Measurements from ENCODE around the gene UQCRC2. TPM values are rescaled to one million over a fixed set of nuclear protein-coding genes. Genes with fewer than 3 reads are reported as not detected.
A peak's percentile ranks its signal among the peaks of the same experiment; 100 is the strongest.
"Not testable (repeated sequence)": the region's sequence is repeated elsewhere in the genome, so short reads cannot be mapped to it uniquely, and the experiment has no call there.

UQCRC2 gene
- total RNA-seq, 2 experiments from 2014 or later = 260 to 273 TPM

DNA sequence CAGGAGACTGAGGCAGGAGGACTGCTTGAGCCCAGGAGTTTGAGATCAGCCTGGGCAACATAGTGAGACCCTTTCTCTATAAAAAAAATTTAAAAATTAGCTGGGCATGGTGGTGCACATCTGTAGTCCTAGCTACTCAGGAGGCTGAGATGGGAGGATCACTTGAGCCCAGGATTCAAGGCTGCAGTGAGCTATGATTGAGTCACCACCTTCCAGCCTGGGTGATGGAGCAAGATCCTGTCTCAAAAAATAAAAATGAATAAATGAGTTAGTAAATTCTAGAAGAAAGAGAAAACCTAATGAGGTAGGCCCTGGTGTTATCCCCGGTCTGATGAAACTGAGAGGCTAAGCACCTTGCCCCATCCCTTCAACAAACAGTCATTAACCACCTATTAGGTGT, 48.9 kb downstream of the UQCRC2 start:
- H3K27me3 Mint-ChIP-seq; DNase-seq; H3K4me3 Mint-ChIP-seq; H3K36me3 Mint-ChIP-seq; H3K27ac Mint-ChIP-seq; intact Hi-C loops (cut with micrococcal nuclease); H3K9me3 Mint-ChIP-seq: not testable (repeated sequence)
- POLR2A ChIA-PET = interaction anchor here (0.6 to 2.0 kb wide), 2 partner anchors 18 to 76 kb away, joined by 3 to 8 read pairs; no protein-coding TSS in a partner anchor
- CTCF ChIA-PET = interaction anchor here (0.6 to 20.9 kb wide), 24 partner anchors 8 to 190 kb away, joined by 3 to 529 read pairs (median 4); no protein-coding TSS in a partner anchor
- peaks cover 15% of the 10 kb centered on the region for H3K4me1 Mint-ChIP-seq (ENCODE audit: low read depth)

DNA sequence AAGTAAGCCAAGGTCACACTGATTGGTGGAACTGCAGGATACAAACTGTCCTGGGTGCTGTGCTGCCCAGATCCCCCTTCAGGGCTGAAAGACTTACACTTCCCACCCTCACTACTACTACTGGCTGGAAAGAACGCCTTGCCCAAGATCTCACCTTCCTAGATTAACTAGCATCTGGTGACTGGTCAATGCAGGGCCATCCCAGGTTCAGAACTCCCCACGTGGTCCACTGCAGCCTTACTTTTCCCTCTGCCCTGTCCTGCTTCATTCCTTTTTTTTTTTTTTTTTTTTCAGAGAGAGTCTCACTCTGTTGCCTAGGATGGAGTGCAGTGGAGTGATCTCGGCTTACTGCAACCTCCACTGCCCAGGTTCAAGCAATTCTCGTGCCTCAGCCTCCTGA, 50.0 kb downstream of the UQCRC2 start:
- peaks cover 19% of the 10 kb centered on the region for H3K4me1 Mint-ChIP-seq (ENCODE audit: low read depth)
- CTCF ChIA-PET = interaction anchor here (1.7 to 20.9 kb wide), 5 partner anchors 70 to 186 kb away, joined by 5 to 529 read pairs (median 45); no protein-coding TSS in a partner anchor
- POLR2A ChIA-PET = interaction anchor here (0.9 kb wide), 1 partner anchor 75 kb away, joined by 3 read pairs; no protein-coding TSS in a partner anchor
- intact Hi-C loops (cut with micrococcal nuclease) = no loop called here
- no peaks in the 10 kb centered on the region for H3K27me3 Mint-ChIP-seq
- no peak overlapping the region for H3K27ac Mint-ChIP-seq
- H3K4me3 Mint-ChIP-seq = no peak overlapping the region
- no peaks in the 10 kb centered on the region for H3K9me3 Mint-ChIP-seq
- no peak for DNase-seq
- no peaks in the 10 kb centered on the region for H3K36me3 Mint-ChIP-seq

DNA sequence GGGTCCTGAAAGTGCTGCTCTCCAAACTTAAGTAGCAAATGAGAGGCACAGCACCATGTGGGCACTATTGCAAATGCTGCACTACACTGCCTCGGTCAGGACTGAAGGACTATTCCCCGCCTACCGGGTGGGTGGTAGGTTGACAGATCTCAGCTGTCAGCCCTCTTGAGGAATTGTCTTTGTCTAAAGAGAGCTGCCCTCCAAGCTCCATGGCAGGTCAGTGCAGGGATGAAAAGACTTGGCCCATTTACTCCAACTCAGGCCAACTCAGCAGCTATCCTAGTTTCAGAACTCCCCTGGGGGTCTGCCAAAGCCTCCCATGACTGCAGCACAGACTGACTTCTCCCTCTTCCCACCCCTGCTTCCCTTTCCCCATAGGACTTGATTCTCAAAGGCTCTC, 51.2 kb downstream of the UQCRC2 start:
- Mint-ChIP-seq H3K4me1 (ENCODE audit: low read depth) (peaks cover 24% of the 10 kb centered on the region), H3K4me3 (no peak overlapping the region), H3K27ac (no peak overlapping the region), H3K9me3 (no peaks in the 10 kb centered on the region), H3K27me3 (no peaks in the 10 kb centered on the region), H3K36me3 (no peaks in the 10 kb centered on the region)
- no peak for DNase-seq
- ChIA-PET CTCF (interaction anchor here (0.8 to 20.9 kb wide), 3 partner anchors 74 to 184 kb away, joined by 3 to 529 read pairs (median 45); partner anchors contain the start of gene VWA3A), POLR2A (no interaction called here)
- intact Hi-C loops (cut with micrococcal nuclease) = no loop called here

DNA sequence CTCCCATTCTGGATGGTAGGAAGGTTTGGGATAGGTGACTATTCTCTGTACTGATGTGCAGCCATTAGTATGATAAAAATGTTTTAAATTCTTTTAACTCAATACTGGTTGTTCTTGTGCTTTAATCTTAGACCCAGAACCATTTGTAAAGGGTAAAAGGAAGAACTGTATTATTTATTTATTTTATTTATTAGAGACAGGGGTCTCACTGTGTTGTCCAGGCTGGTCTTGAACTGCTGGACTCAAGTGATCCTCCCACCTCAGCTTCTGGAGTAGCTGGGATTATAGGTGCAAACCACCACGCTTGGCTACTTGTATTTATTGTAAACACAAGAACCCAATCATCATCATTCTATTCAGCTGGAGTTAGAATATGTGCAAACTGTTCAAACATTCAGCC, 52.6 kb downstream of the UQCRC2 start:
- peaks cover 30% of the 10 kb centered on the region for H3K4me1 Mint-ChIP-seq (ENCODE audit: low read depth)
- H3K9me3 Mint-ChIP-seq = no peaks in the 10 kb centered on the region
- H3K27me3 Mint-ChIP-seq = no peaks in the 10 kb centered on the region
- H3K27ac Mint-ChIP-seq = no peak overlapping the region
- ChIA-PET POLR2A (no interaction called here), CTCF (interaction anchor here (3.0 to 20.9 kb wide), 3 partner anchors 72 to 183 kb away, joined by 12 to 529 read pairs (median 45); no protein-coding TSS in a partner anchor)
- no peak overlapping the region for H3K4me3 Mint-ChIP-seq
- DNase-seq = no peak
- H3K36me3 Mint-ChIP-seq = no peaks in the 10 kb centered on the region
- intact Hi-C loops (cut with micrococcal nuclease) = loop anchor here (2.0 kb wide), 2 partner anchors 185 to 291 kb away; partner anchors contain the start of gene POLR3E

GRCh38 chr16:22006636-22007035, 53.5 kb downstream of the UQCRC2 start:
- Mint-ChIP-seq H3K4me3 (peak overlapping the region; percentile 80), H3K36me3 (no peaks in the 10 kb centered on the region), H3K9me3 (no peaks in the 10 kb centered on the region), H3K27me3 (no peaks in the 10 kb centered on the region), H3K27ac (no peak overlapping the region), H3K4me1 (ENCODE audit: low read depth) (peaks cover 31% of the 10 kb centered on the region)
- ChIA-PET CTCF (interaction anchor here (1.1 to 20.9 kb wide), 4 partner anchors 13 to 182 kb away, joined by 3 to 529 read pairs (median 28); no protein-coding TSS in a partner anchor), POLR2A (interaction anchor here (1.9 kb wide), 1 partner anchor 183 kb away, joined by 6 read pairs; no protein-coding TSS in a partner anchor)
- intact Hi-C loops (cut with micrococcal nuclease) = loop anchor here (2.0 kb wide), 2 partner anchors 184 to 290 kb away; partner anchors contain the start of gene POLR3E
- DNase-seq = no peak

DNA sequence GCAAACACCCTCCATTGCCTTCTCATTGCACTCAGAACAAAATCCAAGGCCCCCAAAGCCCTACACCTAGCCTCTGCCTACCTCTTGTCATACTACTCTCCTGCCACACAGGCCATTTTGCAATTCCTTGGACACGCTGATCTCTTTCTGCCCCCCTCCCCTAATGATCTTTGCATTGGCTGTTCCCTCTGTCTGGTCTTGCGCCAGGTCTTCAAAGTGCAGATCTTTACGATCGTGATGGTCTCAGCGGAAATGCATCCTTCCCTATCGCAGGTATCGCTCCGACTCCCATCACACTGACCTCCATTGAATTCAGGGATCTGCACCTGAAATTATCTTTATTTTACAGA, 54.0 kb downstream of the UQCRC2 start:
- H3K4me3 Mint-ChIP-seq = peak overlapping the region; percentile 80
- H3K4me1 Mint-ChIP-seq (ENCODE audit: low read depth) = peaks cover 36% of the 10 kb centered on the region
- ChIA-PET POLR2A (interaction anchor here (1.2 to 1.9 kb wide), 4 partner anchors 10 to 182 kb away, joined by 3 to 6 read pairs (median 6); partner anchors contain the start of gene UQCRC2), CTCF (interaction anchor here (0.8 to 20.9 kb wide), 8 partner anchors 12 to 199 kb away, joined by 3 to 529 read pairs (median 6); partner anchors contain the start of genes EEF2K and UQCRC2)
- no peak for DNase-seq
- no peaks in the 10 kb centered on the region for H3K9me3 Mint-ChIP-seq
- H3K27ac Mint-ChIP-seq = peak overlapping the region; percentile 21
- H3K27me3 Mint-ChIP-seq = no peaks in the 10 kb centered on the region
- H3K36me3 Mint-ChIP-seq = no peaks in the 10 kb centered on the region
- intact Hi-C loops (cut with micrococcal nuclease) = loop anchor here (2.0 kb wide), 2 partner anchors 184 to 290 kb away; partner anchors contain the start of gene POLR3E

DNA sequence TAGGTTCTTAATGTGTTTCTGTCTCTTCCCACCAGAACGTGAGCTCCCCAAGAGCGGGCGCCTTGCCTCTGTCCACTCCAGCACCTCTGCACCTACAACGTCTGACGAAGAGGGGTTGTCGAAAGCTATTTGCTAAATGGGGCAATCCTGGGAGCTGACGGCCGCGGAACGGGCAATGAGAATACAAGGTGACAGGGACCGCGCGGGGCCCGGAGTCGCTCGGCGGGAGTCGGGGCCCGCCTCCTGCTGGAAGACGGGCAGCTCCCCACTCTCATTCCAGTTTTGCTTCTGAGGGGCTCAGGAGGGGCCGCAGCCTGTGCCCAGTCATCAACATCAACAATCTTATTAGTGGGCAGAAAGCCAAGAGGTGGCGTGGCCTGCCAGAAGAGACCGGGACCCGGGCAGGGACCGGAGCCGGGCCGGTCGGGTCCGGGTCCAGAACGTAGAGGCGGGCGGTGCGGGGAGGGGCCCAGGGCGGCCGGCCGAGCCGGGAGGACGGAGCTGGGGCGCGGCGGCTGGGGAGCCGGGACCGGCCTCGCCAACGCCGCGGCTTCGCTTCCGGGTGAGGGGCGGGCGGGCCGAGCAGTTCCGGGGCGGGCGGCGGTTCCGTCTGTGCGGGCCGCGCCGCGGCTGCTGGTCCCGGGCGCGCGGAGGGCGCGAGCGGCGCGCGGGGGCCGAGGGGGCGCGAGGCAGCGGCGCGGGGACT, 54.5 kb downstream of the UQCRC2 start, which contains the start of gene MOSMO:
TSS of gene MOSMO (plus strand) at position 603 of the 706 bp plus-strand sequence. CDS start 191 bp downstream, outside the sequence.
- DNase-seq = peak; percentile 74
- CTCF ChIA-PET = interaction anchor here (0.6 to 20.9 kb wide), 10 partner anchors 7 to 198 kb away, joined by 3 to 529 read pairs (median 6); partner anchors contain the start of genes EEF2K, PDZD9 and UQCRC2
- Mint-ChIP-seq H3K4me1 (ENCODE audit: low read depth) (peaks cover 41% of the 10 kb centered on the region), H3K27me3 (no peaks in the 10 kb centered on the region), H3K27ac (peak within 1 kb of the TSS; percentile 46), H3K9me3 (no peaks in the 10 kb centered on the region), H3K36me3 (no peaks in the 10 kb centered on the region), H3K4me3 (peak within 1 kb of the TSS; percentile 84)
- POLR2A ChIA-PET = interaction anchor here (0.5 to 1.9 kb wide), 5 partner anchors 9 to 184 kb away, joined by 3 to 6 read pairs (median 5); partner anchors contain the start of gene UQCRC2
- intact Hi-C loops (cut with micrococcal nuclease) = loop anchor here (2.0 kb wide), 2 partner anchors 183 to 289 kb away; partner anchors contain the start of gene POLR3E

- intact Hi-C loops (cut with micrococcal nuclease) = no loop called here
- H3K27ac Mint-ChIP-seq = peak overlapping the region; percentile 46
Measured at GRCh38 chr16:22008215-22009059, 55.3 kb downstream of the UQCRC2 start.

DNA sequence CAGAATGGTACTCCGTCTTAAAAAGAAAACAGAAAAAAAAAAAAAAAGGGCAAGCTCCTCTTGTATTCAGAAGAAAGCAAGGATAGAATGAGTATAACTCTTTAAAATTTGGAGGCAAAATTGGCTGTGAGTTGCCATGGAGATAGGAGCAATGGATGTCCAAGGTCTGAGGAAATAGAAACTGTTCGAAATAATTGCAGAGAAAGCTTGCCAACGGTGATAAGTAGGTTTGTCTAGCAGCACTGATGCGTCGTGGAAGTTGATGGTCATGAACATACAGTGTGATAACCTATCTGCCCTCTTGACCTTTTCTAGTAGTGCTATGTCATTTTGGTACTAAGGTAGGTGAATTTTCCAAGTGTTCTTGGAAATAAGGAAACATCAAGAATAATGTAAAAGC, 57.7 kb downstream of the UQCRC2 start:
- intact Hi-C loops (cut with micrococcal nuclease) = no loop called here
- no peaks in the 10 kb centered on the region for H3K36me3 Mint-ChIP-seq
- CTCF ChIA-PET = interaction anchor here (0.6 to 20.9 kb wide), 2 partner anchors 28 to 67 kb away, joined by 3 to 529 read pairs; no protein-coding TSS in a partner anchor
- H3K9me3 Mint-ChIP-seq = no peaks in the 10 kb centered on the region
- H3K27ac Mint-ChIP-seq = no peak overlapping the region
- POLR2A ChIA-PET = no interaction called here
- no peak overlapping the region for H3K4me3 Mint-ChIP-seq
- H3K27me3 Mint-ChIP-seq = no peaks in the 10 kb centered on the region
- no peak for DNase-seq
- peaks cover 62% of the 10 kb centered on the region for H3K4me1 Mint-ChIP-seq (ENCODE audit: low read depth)

More at GRCh38 chr16:22008215-22009059, 55.3 kb downstream of the UQCRC2 start:
- ChIA-PET CTCF (interaction anchor here (0.6 to 20.9 kb wide), 13 partner anchors 8 to 197 kb away, joined by 3 to 529 read pairs (median 5); partner anchors contain the start of genes EEF2K, PDZD9 and UQCRC2), POLR2A (interaction anchor here (0.5 to 1.9 kb wide), 7 partner anchors 9 to 183 kb away, joined by 3 to 6 read pairs (median 5); partner anchors contain the start of gene UQCRC2)
- H3K4me1 Mint-ChIP-seq (ENCODE audit: low read depth) = peaks cover 48% of the 10 kb centered on the region
- no peaks in the 10 kb centered on the region for H3K9me3 Mint-ChIP-seq
- H3K27me3 Mint-ChIP-seq = no peaks in the 10 kb centered on the region
- DNase-seq = peak; percentile 46
- no peaks in the 10 kb centered on the region for H3K36me3 Mint-ChIP-seq
- peak overlapping the region; percentile 84 for H3K4me3 Mint-ChIP-seq

- no peak overlapping the region for H3K4me3 Mint-ChIP-seq
- H3K9me3 Mint-ChIP-seq = no peaks in the 10 kb centered on the region
- no peak overlapping the region for H3K27ac Mint-ChIP-seq
- peaks cover 65% of the 10 kb centered on the region for H3K4me1 Mint-ChIP-seq (ENCODE audit: low read depth)
- CTCF ChIA-PET = interaction anchor here (1.0 to 20.9 kb wide), 3 partner anchors 10 to 177 kb away, joined by 4 to 529 read pairs (median 5); no protein-coding TSS in a partner anchor
- POLR2A ChIA-PET = no interaction called here
- H3K36me3 Mint-ChIP-seq = no peaks in the 10 kb centered on the region
- no peaks in the 10 kb centered on the region for H3K27me3 Mint-ChIP-seq
- DNase-seq = no peak
- intact Hi-C loops (cut with micrococcal nuclease) = no loop called here
Measured at GRCh38 chr16:22012241-22012640, 59.1 kb downstream of the UQCRC2 start.

DNA sequence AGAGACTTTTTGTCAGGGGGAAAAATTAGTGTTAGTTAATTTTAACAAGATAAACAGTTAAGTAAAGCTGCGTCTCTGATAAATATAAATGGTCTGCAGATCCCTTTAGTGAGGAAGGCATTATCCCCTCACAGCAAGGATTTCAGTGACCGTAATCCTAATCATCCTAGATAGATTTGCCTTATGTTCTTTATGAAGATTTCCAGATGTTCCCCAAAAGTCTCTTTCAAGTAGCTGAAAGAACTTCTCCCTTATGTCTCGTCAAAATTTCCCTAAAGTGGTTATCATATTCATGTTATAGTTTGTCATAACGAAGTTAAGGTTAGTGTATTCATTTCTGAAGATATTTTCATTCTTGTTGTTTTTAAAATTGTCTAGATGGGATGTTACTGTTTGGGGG, 60.3 kb downstream of the UQCRC2 start:
- intact Hi-C loops (cut with micrococcal nuclease) = no loop called here
- ChIA-PET POLR2A (no interaction called here), CTCF (interaction anchor here (1.1 to 4.6 kb wide), 3 partner anchors 12 to 175 kb away, joined by 3 to 34 read pairs (median 6); no protein-coding TSS in a partner anchor)
- no peak overlapping the region for H3K27ac Mint-ChIP-seq
- H3K4me1 Mint-ChIP-seq (ENCODE audit: low read depth) = peaks cover 70% of the 10 kb centered on the region
- H3K27me3 Mint-ChIP-seq = no peaks in the 10 kb centered on the region
- H3K4me3 Mint-ChIP-seq = no peak overlapping the region
- H3K36me3 Mint-ChIP-seq = no peaks in the 10 kb centered on the region
- no peaks in the 10 kb centered on the region for H3K9me3 Mint-ChIP-seq
- DNase-seq = no peak

All from activated CD4-positive, alpha-beta memory T cell treated with anti-CD3 and anti-CD28 coated beads for 36 hours (primary cell).